Fibroblast of villous mesenchyme (primary cell): ENCODE measurements around the gene TMEM51. TPM values are rescaled to one million over a fixed set of nuclear protein-coding genes. Genes with fewer than 3 reads are reported as not detected.
"Not testable (repeated sequence)": the region's sequence is repeated elsewhere in the genome, so short reads cannot be mapped to it uniquely, and the experiment has no call there.

ENCODE experiments used
- DNase-seq: peaks from one replicate; pipeline ENCODE4 v3.0.0-alpha.2; 2010; ENCODE audit warnings: low read depth
- H3K4me3 ChIP-seq: 2 replicates; pipeline ENCODE4 v1.5.1; 2011; ENCODE audit warnings: low read depth, mild to moderate bottlenecking, low read length
- total RNA-seq: library from RNA; depleted of rRNA; stranded (reverse); fragments of >200 nt; gene quantifications from 2 replicates; pipeline ENCODE4 v1.2.3, GENCODE V29; 2012
- TF ChIP-seq, protein P1 (sequence below): IDR thresholded peaks from 2 replicates; pipeline ENCODE4 v1.5.1; 2012; ENCODE audit warnings: low read depth, mild to moderate bottlenecking, low read length; ENCODE audit not compliant: insufficient read depth

TMEM51 gene
- total RNA-seq, 1 donor = 18.6 TPM

- TF ChIP-seq, protein P1, sequence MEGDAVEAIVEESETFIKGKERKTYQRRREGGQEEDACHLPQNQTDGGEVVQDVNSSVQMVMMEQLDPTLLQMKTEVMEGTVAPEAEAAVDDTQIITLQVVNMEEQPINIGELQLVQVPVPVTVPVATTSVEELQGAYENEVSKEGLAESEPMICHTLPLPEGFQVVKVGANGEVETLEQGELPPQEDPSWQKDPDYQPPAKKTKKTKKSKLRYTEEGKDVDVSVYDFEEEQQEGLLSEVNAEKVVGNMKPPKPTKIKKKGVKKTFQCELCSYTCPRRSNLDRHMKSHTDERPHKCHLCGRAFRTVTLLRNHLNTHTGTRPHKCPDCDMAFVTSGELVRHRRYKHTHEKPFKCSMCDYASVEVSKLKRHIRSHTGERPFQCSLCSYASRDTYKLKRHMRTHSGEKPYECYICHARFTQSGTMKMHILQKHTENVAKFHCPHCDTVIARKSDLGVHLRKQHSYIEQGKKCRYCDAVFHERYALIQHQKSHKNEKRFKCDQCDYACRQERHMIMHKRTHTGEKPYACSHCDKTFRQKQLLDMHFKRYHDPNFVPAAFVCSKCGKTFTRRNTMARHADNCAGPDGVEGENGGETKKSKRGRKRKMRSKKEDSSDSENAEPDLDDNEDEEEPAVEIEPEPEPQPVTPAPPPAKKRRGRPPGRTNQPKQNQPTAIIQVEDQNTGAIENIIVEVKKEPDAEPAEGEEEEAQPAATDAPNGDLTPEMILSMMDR = peak; percentile 2
- peak; percentile 88 for DNase-seq
- H3K4me3 ChIP-seq = no peak overlapping the region
These were observed 14.9 kb downstream of the TMEM51 start for GRCh38 chr1:15168479-15168878.

GRCh38 chr1:15170071-15170470, 16.5 kb downstream of the TMEM51 start:
- H3K4me3 ChIP-seq = no peak overlapping the region
- DNase-seq = no peak
- TF ChIP-seq, protein P1 = no peak

DNA sequence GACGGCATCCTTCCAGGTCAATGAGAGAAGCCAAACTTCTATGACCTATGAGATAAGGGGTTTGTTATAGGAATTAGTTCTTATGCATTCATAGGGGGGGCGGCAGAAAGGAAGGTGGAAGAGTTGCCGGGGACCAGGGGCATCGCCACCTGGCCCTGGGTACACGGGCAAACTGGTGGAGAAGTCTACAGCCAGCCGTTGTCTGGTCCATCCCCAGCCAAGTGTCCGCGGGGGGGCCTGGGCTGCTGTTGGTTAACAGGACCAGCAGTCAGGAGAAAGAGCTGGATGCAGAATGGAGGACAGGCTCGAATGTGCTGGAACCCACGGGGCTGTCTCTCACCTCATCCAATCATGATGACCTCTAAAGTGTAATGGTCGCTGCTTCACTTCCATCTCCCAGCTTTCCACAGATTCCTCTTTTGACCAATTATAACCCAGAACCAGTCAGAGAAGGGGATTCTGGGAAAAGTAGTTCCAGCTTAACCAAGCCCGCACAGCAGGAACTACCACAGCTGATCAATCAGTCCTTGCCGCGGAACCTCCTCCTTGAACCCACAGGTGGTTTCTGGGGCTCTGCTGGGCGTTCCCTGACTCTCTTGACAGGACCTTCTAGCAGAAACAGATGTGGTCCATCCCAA, 17.8 kb downstream of the TMEM51 start:
- H3K4me3 ChIP-seq = no peak overlapping the region
- TF ChIP-seq, protein P1 = no peak
- no peak for DNase-seq

DNA sequence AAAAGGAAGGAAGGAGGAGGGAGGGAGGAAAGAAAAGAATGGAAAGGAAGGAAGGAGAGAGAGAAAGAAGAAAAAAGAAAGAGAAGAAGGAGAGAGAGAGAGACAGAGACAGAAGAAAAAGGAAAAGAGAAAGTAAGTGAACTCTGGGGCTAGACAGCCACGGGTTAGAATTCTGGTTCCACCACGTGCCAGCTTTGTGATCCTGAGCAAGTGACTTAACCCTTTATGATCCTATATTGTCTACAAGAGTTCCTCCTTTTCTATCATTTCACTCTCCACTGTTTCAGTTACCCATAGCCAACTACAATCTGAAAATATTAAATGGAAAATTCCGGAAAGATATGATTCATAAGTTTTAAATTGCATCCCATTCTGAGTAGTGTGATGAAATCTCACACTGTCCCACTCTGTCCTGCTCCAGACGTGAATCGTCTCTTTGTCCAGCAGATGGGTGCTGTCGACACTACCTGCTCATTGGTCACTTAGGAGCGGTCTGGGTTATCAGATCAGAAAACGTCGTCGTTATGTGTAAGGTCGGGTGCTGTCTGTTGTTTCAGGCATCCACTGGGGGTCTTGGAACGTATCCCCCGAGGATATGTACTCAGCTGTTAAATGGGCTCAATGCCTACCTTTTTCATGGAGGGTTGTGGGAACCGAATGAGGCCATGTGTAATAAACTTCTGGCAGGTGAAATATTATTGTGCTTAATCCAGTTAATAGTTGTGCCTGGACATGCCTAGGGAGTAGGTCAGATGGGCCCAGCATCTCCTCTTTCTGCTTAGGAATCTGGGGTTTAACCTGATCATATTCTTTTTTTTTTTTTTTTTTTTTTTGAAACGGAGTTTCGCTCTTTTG, 19.1 kb downstream of the TMEM51 start:
- TF ChIP-seq, protein P1 = no peak
- no peak overlapping the region for H3K4me3 ChIP-seq
- DNase-seq = peak; percentile 66

- H3K4me3 ChIP-seq = no peak overlapping the region
- TF ChIP-seq, protein P1 = no peak
- peak; percentile 61 for DNase-seq
These were observed 20.5 kb downstream of the TMEM51 start for GRCh38 chr1:15173863-15174614.

GRCh38 chr1:15174615-15174983, 21.1 kb downstream of the TMEM51 start:
- TF ChIP-seq, protein P1 = no peak
- H3K4me3 ChIP-seq = no peak overlapping the region
- DNase-seq = no peak

GRCh38 chr1:15175324-15176094, 22.0 kb downstream of the TMEM51 start:
- H3K4me3 ChIP-seq, DNase-seq: not testable (repeated sequence)
